ENCODE results near the gene SRP72.
A peak's percentile ranks its signal among the peaks of the same experiment; 100 is the strongest.

The SRP72 gene

DNA sequence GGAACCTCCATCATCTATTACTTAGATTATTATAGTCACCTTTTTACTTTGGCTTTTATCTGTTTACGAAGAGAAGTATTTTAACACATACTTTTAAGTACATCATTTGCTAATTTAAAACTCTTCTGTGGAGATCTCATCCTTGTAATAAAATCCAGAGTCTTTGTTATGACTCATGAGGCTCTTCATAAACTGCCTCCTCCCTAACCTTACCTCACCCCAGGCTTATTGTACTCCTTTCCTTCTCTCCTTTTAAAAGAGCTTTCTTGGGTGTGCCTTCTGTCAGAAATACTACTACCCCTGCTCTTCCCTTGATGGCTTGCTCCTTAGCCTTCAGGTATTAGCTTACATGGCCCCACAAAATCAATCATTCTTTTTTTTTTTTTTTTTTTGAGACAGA is 44.7 kb downstream of the SRP72 start:
- TF ChIP-seq, protein P1, sequence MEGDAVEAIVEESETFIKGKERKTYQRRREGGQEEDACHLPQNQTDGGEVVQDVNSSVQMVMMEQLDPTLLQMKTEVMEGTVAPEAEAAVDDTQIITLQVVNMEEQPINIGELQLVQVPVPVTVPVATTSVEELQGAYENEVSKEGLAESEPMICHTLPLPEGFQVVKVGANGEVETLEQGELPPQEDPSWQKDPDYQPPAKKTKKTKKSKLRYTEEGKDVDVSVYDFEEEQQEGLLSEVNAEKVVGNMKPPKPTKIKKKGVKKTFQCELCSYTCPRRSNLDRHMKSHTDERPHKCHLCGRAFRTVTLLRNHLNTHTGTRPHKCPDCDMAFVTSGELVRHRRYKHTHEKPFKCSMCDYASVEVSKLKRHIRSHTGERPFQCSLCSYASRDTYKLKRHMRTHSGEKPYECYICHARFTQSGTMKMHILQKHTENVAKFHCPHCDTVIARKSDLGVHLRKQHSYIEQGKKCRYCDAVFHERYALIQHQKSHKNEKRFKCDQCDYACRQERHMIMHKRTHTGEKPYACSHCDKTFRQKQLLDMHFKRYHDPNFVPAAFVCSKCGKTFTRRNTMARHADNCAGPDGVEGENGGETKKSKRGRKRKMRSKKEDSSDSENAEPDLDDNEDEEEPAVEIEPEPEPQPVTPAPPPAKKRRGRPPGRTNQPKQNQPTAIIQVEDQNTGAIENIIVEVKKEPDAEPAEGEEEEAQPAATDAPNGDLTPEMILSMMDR (IDR thresholded peaks at IDR 0.05), result no peak
- no peaks in the 10 kb centered on the region for H3K4me1 ChIP-seq (ENCODE audit: control insufficient read depth in 1 of 2, insufficient read depth in 1 of 2, low read depth in 1 of 2, low read length in 1 of 2)
- peaks cover 7% of the 10 kb centered on the region for H3K27me3 ChIP-seq
- no peak overlapping the region for H3K4me3 ChIP-seq (ENCODE audit: low read depth in 1 of 2, low read length in 1 of 2)
- no peaks in the 10 kb centered on the region for H3K9me3 ChIP-seq
- H3K36me3 ChIP-seq, result no peaks in the 10 kb centered on the region
- no peak overlapping the region for H3K27ac ChIP-seq

- TF ChIP-seq, protein P1 (IDR thresholded peaks at IDR 0.05), result no peak
- H3K9me3 ChIP-seq, result no peaks in the 10 kb centered on the region
- H3K4me3 ChIP-seq (ENCODE audit: low read depth in 1 of 2, low read length in 1 of 2), result no peak overlapping the region
- no peaks in the 10 kb centered on the region for H3K27me3 ChIP-seq
- no peaks in the 10 kb centered on the region for H3K36me3 ChIP-seq
- no peak overlapping the region for H3K27ac ChIP-seq
- no peaks in the 10 kb centered on the region for H3K4me1 ChIP-seq (ENCODE audit: control insufficient read depth in 1 of 2, insufficient read depth in 1 of 2, low read depth in 1 of 2, low read length in 1 of 2)
Measured at GRCh38 chr4:56513517-56513916, 46.1 kb downstream of the SRP72 start.

GRCh38 chr4:56530269-56531148 is 63.1 kb downstream of the SRP72 start:
- H3K9me3 ChIP-seq, result no peaks in the 10 kb centered on the region
- no peaks in the 10 kb centered on the region for H3K36me3 ChIP-seq
- H3K27me3 ChIP-seq, result peaks cover 61% of the 10 kb centered on the region
- peaks cover 9 to 11% of the 10 kb centered on the region in 2 experiments for H3K4me1 ChIP-seq (ENCODE audit: control insufficient read depth in 1 of 2, insufficient read depth in 1 of 2, low read depth in 1 of 2, low read length in 1 of 2)
- TF ChIP-seq, protein P1 (IDR thresholded peaks at IDR 0.05), result no peak
- H3K27ac ChIP-seq, result no peak overlapping the region
- H3K4me3 ChIP-seq (ENCODE audit: low read depth in 1 of 2, low read length in 1 of 2), result peak overlapping the region; percentile 60 to 64

- H3K36me3 ChIP-seq, result no peaks in the 10 kb centered on the region
- H3K27ac ChIP-seq, result no peak overlapping the region
- H3K4me1 ChIP-seq (ENCODE audit: control insufficient read depth in 1 of 2, insufficient read depth in 1 of 2, low read depth in 1 of 2, low read length in 1 of 2), result peaks cover 9 to 11% of the 10 kb centered on the region in 2 experiments
- peaks cover 61% of the 10 kb centered on the region for H3K27me3 ChIP-seq
- no peaks in the 10 kb centered on the region for H3K9me3 ChIP-seq
- peak overlapping the region; percentile 60 to 64 for H3K4me3 ChIP-seq (ENCODE audit: low read depth in 1 of 2, low read length in 1 of 2)
- TF ChIP-seq, protein P1 (IDR thresholded peaks at IDR 0.05), result no peak
Measured at GRCh38 chr4:56531149-56531770, 63.8 kb downstream of the SRP72 start.

GRCh38 chr4:56531823-56532222 is 64.4 kb downstream of the SRP72 start:
- TF ChIP-seq, protein P1 (IDR thresholded peaks at IDR 0.05), result no peak
- no peak overlapping the region for H3K27ac ChIP-seq
- H3K36me3 ChIP-seq, result no peaks in the 10 kb centered on the region
- H3K9me3 ChIP-seq, result no peaks in the 10 kb centered on the region
- peaks cover 61% of the 10 kb centered on the region for H3K27me3 ChIP-seq
- H3K4me1 ChIP-seq (ENCODE audit: control insufficient read depth in 1 of 2, insufficient read depth in 1 of 2, low read depth in 1 of 2, low read length in 1 of 2), result peaks cover 9 to 11% of the 10 kb centered on the region in 2 experiments
- H3K4me3 ChIP-seq (ENCODE audit: low read depth in 1 of 2, low read length in 1 of 2), result no peak overlapping the region
